Colonic mucosa (tissue), 4 donors: ENCODE data around the gene CCDC159. TPM values are rescaled to one million over a fixed set of nuclear protein-coding genes. Genes with fewer than 3 reads are reported as not detected.
"Not testable (repeated sequence)": the region's sequence is repeated elsewhere in the genome, so short reads cannot be mapped to it uniquely, and the experiment has no call there.

Source experiments
- DNase-seq: peaks from one replicate; pipeline ENCODE4 v3.0.0-alpha.2; 2020
- H3K27ac ChIP-seq: fragments of 200-600 bp; one replicate; pipeline ENCODE4 v1.8.0; 2021
- H3K27me3 ChIP-seq: fragments of 200-600 bp; one replicate; pipeline ENCODE4 v1.8.0; 2021
- H3K36me3 ChIP-seq: fragments of 200-600 bp; one replicate; pipeline ENCODE4 v1.8.0; 2021
- H3K4me1 ChIP-seq: fragments of 200-600 bp; one replicate; pipeline ENCODE4 v1.8.0; 2021; ENCODE audit warnings: mild to moderate bottlenecking
- H3K4me3 ChIP-seq: fragments of 200-600 bp; one replicate; pipeline ENCODE4 v1.8.0; 2021
- H3K9ac ChIP-seq, 2 donors: one replicate each; pipeline ENCODE4 v1.7.0; 2013; ENCODE audit warnings: control low read depth in 2 of 2, low read depth in 2 of 2, low read length in 2 of 2
- H3K9me3 ChIP-seq: fragments of 200-600 bp; one replicate; pipeline ENCODE4 v1.8.0; 2021
- intact Hi-C: fragments of 100-400 bp; cut with DNase I; formaldehyde crosslinking; loops from one replicate; pipeline ENCODE4 v1.14.1; 2022
- total RNA-seq, 2 donors: library from RNA; stranded (reverse); fragmentation: NEBNext Ultra II Directional in 1 of 2; extraction: Animal tissue kit (Norgen Biotek cat#: 25700) in 1 of 2; gene quantifications; one replicate each; pipeline ENCODE4 v1.2.1, GENCODE V29; 2021
- TF ChIP-seq, protein P1 (sequence below): fragments of 200-600 bp; IDR thresholded peaks from one replicate; pipeline ENCODE4 v1.8.0; 2022; ENCODE audit warnings: antibody characterized with exemption, mild to moderate bottlenecking
- donor health status: healthy.
- donor health status: DM: no; HTN: no; CAD: no.
- donor health status: DM: no; HTN: no; CAD: no.

CCDC159 gene
- total RNA-seq, result 10 to 100 TPM; 17.4 to 21.4 TPM

DNA sequence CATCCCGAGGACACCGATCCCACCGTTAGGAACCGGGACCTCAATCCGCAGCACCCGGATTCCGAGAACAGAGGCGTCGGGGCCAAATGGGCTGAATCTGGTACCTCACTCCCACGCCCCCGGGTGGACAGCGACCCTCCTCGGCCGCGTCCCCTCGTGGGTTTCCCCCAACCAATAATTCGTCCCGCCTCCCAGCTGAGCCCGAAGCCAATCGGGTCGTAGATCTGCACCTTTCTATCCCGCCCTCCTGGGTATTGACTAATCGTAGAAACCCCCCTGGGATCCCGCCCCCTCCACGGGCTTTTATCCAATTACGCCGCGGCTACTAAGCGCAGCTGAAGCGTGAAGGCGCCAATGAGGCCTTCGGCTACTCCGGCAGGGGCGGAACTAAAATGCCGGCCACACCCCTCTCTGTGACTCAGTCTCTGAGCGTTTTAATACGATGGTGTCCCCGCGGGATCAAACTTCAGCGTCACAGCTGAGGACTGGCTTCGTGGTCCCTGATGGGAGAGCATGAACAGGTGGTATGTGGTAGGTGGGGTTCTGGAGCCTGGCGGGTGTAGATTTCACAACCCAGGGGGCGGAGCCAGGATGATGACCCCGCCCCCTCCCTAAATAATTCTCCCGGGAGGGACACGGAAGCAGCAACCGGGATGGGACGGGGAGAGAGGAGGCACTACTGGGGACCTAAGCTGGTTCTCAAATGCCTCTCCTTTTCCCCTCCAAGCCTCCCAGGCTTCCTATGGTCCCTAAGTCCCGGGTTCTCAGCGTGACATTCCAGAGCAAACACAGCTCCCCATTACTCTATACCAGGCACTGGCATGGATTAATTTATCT lies at the start of gene CCDC159, which contains the start of gene TMEM205:
TSS of gene CCDC159 (plus strand) at position 416 of the 837 bp plus-strand sequence. CDS start at position 504, 88 bp downstream.
TSS of gene TMEM205 (minus strand) at position 165 of the 837 bp plus-strand sequence. CDS start 649 bp downstream, outside the sequence.
- no peaks in the 10 kb centered on the region for H3K4me1 ChIP-seq
- no peaks in the 10 kb centered on the region for H3K27me3 ChIP-seq
- DNase-seq, result peak; percentile 99
- H3K4me3 ChIP-seq, result peak within 1 kb of the TSS; percentile 73
- no peaks in the 10 kb centered on the region for H3K9me3 ChIP-seq
- TF ChIP-seq, protein P1, sequence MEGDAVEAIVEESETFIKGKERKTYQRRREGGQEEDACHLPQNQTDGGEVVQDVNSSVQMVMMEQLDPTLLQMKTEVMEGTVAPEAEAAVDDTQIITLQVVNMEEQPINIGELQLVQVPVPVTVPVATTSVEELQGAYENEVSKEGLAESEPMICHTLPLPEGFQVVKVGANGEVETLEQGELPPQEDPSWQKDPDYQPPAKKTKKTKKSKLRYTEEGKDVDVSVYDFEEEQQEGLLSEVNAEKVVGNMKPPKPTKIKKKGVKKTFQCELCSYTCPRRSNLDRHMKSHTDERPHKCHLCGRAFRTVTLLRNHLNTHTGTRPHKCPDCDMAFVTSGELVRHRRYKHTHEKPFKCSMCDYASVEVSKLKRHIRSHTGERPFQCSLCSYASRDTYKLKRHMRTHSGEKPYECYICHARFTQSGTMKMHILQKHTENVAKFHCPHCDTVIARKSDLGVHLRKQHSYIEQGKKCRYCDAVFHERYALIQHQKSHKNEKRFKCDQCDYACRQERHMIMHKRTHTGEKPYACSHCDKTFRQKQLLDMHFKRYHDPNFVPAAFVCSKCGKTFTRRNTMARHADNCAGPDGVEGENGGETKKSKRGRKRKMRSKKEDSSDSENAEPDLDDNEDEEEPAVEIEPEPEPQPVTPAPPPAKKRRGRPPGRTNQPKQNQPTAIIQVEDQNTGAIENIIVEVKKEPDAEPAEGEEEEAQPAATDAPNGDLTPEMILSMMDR, result no peak
- intact Hi-C loops, result no loop called here
- H3K27ac ChIP-seq, result peak within 1 kb of the TSS; percentile 83
- peak within 1 kb of the TSS; percentile 75 to 76 for H3K9ac ChIP-seq
- H3K36me3 ChIP-seq, result no peaks in the 10 kb centered on the region

DNA sequence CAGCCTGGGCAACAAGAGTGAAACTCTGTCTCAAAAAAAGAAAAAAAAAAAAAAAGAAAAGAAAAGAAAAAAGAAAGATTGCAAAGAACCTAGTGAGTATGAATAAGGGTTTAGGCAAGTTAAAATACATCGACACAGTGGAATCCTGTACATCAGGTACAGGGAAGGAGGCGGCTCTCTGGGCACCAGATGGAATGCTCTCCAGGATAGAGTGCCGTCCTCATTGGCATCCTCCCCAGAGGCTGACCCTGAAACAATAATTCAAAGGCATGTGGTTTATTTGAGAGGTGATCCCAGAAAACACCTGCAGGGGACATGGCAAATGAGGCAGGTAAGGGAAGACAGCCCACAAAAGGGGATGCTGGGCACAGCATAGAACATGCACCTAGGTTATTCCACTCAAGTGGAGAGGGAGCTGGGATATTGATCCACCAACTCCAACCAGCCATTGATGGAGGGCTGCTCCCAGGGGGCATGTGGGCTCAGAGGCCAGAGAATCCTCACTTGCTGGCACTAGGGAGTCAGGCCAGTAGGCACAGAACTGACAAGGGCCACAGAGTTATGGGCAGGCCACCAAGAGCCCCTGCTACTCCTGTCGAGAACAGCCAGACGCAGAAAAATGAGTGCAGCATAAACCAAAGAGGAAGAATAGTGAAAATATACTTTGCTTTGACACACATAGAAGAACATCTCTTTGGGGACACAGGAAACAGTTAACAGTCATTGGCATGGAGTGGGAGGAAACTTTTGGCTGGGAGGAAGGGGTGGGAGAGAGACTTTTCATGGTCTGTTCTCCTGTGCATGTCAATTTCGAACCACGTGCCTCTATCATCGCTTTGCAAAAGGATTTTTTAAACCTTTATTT lies 46.1 kb upstream of the CCDC159 start:
- Histone ChIP-seq H3K27me3 (no peaks in the 10 kb centered on the region), H3K4me3 (no peak overlapping the region), H3K27ac (no peak overlapping the region), H3K9me3 (no peaks in the 10 kb centered on the region), H3K9ac (no peak overlapping the region), H3K36me3 (no peaks in the 10 kb centered on the region), H3K4me1 (no peaks in the 10 kb centered on the region)
- TF ChIP-seq, protein P1, result no peak
- intact Hi-C loops, result no loop called here
- no peak for DNase-seq

DNA sequence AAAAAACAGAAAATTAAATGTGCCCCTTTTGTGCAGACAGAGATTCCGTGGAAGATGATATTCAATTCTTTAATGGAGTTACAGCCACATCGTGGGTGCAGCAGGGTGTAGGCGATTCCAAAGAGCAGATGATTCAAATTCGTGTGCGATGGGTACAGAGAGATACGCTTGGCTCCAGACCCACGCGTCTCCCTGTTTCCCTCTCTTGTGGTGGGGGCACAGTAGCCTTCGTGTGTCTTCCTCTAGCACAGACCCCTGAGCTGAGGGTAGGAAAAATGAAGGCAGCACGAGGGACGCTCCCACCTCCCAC lies 45.6 kb upstream of the CCDC159 start:
- Histone ChIP-seq H3K4me1 (no peaks in the 10 kb centered on the region), H3K27me3 (no peaks in the 10 kb centered on the region), H3K4me3 (no peak overlapping the region), H3K27ac (no peak overlapping the region), H3K36me3 (no peaks in the 10 kb centered on the region), H3K9ac (no peak overlapping the region), H3K9me3 (no peaks in the 10 kb centered on the region)
- DNase-seq, result no peak
- intact Hi-C loops, result no loop called here
- TF ChIP-seq, protein P1, result no peak

DNA sequence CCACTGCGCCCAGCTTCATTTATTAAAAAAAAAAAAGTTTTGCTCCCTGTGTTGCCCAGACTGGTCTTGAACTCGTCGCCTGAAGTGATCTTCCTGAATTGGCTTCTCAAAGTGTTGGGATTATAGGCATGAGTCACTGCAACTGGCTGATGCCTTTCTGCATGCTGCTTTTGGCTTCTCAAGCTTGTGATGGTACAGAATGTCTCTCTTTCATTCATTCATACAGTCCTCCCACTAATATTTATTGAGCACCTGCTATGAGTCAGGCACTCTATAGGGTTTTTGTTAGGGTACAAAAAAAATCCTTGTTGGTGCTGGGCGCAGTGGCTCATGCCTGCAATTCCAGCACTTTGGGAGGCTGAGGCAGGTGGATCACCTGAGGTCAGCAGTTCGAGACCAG lies 41.4 kb upstream of the CCDC159 start:
- no peak overlapping the region for H3K4me3 ChIP-seq
- no peaks in the 10 kb centered on the region for H3K27me3 ChIP-seq
- no peak overlapping the region for H3K27ac ChIP-seq
- no peaks in the 10 kb centered on the region for H3K4me1 ChIP-seq
- intact Hi-C loops, result no loop called here
- TF ChIP-seq, protein P1, result no peak
- DNase-seq, result no peak
- no peaks in the 10 kb centered on the region for H3K9me3 ChIP-seq
- no peaks in the 10 kb centered on the region for H3K36me3 ChIP-seq
- no peak overlapping the region for H3K9ac ChIP-seq

GRCh38 chr19:11306337-11306736 lies 40.0 kb upstream of the CCDC159 start:
- DNase-seq, result no peak
- Histone ChIP-seq H3K27me3 (no peaks in the 10 kb centered on the region), H3K27ac (no peak overlapping the region), H3K36me3 (no peaks in the 10 kb centered on the region), H3K4me1 (no peaks in the 10 kb centered on the region), H3K9ac (no peak overlapping the region), H3K9me3 (no peaks in the 10 kb centered on the region), H3K4me3 (no peak overlapping the region)
- TF ChIP-seq, protein P1, result no peak
- intact Hi-C loops, result no loop called here

GRCh38 chr19:11320278-11320995 lies 25.9 kb upstream of the CCDC159 start:
- H3K27ac ChIP-seq, H3K36me3 ChIP-seq, H3K4me3 ChIP-seq, intact Hi-C loops, H3K9ac ChIP-seq, H3K9me3 ChIP-seq, H3K4me1 ChIP-seq, DNase-seq, H3K27me3 ChIP-seq: not testable (repeated sequence)
